ENCODE measurements around the gene LMO1.

- TF ChIP-seq, protein P1, sequence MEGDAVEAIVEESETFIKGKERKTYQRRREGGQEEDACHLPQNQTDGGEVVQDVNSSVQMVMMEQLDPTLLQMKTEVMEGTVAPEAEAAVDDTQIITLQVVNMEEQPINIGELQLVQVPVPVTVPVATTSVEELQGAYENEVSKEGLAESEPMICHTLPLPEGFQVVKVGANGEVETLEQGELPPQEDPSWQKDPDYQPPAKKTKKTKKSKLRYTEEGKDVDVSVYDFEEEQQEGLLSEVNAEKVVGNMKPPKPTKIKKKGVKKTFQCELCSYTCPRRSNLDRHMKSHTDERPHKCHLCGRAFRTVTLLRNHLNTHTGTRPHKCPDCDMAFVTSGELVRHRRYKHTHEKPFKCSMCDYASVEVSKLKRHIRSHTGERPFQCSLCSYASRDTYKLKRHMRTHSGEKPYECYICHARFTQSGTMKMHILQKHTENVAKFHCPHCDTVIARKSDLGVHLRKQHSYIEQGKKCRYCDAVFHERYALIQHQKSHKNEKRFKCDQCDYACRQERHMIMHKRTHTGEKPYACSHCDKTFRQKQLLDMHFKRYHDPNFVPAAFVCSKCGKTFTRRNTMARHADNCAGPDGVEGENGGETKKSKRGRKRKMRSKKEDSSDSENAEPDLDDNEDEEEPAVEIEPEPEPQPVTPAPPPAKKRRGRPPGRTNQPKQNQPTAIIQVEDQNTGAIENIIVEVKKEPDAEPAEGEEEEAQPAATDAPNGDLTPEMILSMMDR (IDR thresholded peaks at IDR 0.05; ENCODE audit: insufficient read depth, low read length) = no peak
- no peak for TF ChIP-seq REST (IDR thresholded peaks at IDR 0.05; ENCODE audit: insufficient replicate concordance, low read depth)
- no peak for TF ChIP-seq GABPA (IDR thresholded peaks at IDR 0.05; ENCODE audit: low read depth)
These were observed 50.3 kb downstream of the LMO1 start for GRCh38 chr11:8213376-8213775.

Measured in HL-60 (cell line).